ENCODE results near the gene RABGAP1L.

DNA sequence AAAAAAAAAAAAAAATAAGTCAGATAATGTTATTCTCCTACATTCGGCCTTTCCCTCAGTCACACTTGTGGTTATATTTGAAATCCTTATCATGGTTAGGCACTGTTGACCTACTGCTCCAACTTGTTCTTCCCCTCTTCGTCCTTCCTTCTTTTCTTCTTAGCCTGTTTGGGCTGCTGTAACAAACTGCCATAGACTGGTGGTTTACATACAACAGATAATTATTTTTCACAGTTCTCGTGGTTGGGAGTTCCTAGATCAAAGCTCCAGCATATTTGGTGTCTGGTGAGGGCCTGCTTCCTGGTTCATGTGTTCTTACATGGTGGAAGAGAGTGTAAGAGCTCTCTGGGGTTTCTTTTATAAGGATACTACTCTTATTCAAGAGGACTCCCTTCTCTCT, 73.4 kb downstream of the RABGAP1L start:
- no peak for TF ChIP-seq POLR2AphosphoS5 (IDR thresholded peaks at IDR 0.05; ENCODE audit: low read depth, low read length)
- no peak for TF ChIP-seq POLR2A (IDR thresholded peaks at IDR 0.05; ENCODE audit: low read depth, low read length)
- no peak for TF ChIP-seq SPI1 (IDR thresholded peaks at IDR 0.05; ENCODE audit: low read depth, low read length)
- no peak for TF ChIP-seq TAF1 (IDR thresholded peaks at IDR 0.05; ENCODE audit: low read depth, low read length)
- TF ChIP-seq PAX5 (IDR thresholded peaks at IDR 0.05; ENCODE audit: insufficient read depth, low read length, severe bottlenecking): no peak
- no peak for TF ChIP-seq POU2F2 (IDR thresholded peaks at IDR 0.05; ENCODE audit: low read depth, low read length)
